ENCODE results near the gene CTSZ.
"Not testable (repeated sequence)": the region's sequence is repeated elsewhere in the genome, so short reads cannot be mapped to it uniquely, and the experiment has no call there.

Gene CTSZ

DNA sequence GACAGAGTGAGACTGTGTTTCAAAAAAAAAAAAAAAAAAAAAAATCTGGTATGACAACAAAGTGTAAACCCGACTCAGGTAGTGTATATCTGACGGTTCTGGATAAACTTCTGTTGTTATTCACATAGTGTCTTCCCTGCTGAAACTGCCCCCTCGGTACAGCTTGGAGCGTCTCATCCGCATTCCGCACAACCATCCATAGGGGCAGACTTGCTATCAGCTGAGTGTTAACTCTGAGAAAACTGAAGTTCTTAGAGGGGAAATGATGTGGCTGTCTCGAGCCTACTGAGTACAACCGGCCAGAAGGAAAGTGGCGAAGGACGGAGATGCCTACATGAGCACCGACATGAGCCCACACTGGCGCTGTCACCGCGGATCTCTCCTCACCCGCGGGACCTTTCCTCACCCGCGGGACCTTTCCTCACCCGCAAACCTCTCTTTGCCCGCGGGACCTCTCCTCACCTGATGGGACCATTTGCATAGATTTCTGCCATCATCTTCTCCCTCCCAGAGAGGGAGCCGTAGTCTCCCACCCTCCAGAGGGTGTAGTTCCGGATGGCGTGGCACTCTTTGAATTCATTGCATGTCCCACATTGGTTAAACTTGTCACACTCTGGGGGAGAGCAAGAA, 9.8 kb downstream of the CTSZ start:
- DNase-seq (ENCODE audit: low spot score): no peak

DNA sequence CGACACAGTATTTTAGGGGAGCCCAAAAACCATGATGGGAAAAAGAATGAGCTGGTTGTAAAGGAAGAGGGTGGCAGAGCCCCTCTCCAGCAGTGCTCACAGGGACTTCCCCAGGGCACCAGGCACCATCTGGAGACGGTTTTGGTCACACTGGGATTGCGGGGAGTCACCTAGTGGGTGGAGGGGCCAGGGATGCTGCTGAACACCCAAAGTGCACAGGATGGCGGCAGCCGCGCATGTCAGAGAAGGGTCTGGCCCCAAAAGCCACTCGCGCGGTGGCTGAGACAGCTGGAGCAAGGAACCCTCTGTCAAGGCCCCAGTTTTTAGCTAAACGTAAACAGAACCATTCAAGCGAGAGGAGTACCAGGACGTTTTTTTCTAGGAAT, 10.8 kb downstream of the CTSZ start:
- DNase-seq (ENCODE audit: low spot score): no peak

DNA sequence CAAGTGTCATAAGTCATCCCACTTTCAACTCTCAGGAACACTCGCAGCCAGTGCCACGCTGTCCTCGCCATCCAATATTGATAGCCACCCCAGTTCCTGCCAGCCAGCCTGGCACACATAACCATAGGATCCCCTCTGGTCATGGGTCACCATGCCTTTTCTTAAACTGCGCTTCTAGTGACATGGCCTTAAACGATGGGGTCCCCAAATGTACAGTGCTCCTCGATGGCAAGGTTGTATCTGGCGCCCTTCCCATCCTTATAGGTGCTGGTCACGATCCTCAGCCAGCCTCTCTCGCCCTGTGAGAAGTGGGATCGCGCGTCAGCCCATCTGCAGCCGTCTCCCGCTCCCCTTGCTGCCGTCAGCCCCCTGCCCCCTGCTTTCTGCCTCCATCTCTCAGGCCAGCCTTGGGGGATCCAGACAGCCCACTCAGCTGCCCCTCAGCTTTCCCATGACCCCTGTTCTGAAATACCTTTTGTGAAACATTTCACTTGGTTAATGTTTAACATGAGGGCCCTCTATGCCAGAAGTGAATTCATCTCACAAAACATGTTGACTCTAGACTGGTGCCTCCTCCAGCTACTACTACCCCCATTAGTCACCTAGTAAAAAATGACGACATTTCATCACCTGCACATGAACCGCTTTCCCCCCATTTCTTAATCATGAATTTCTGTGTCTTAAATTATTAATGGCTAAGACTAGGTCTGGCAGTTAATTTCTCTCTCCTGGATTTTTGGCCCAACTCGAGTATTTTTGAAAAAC, 11.4 kb downstream of the CTSZ start:
- no peak for DNase-seq (ENCODE audit: low spot score)

DNA sequence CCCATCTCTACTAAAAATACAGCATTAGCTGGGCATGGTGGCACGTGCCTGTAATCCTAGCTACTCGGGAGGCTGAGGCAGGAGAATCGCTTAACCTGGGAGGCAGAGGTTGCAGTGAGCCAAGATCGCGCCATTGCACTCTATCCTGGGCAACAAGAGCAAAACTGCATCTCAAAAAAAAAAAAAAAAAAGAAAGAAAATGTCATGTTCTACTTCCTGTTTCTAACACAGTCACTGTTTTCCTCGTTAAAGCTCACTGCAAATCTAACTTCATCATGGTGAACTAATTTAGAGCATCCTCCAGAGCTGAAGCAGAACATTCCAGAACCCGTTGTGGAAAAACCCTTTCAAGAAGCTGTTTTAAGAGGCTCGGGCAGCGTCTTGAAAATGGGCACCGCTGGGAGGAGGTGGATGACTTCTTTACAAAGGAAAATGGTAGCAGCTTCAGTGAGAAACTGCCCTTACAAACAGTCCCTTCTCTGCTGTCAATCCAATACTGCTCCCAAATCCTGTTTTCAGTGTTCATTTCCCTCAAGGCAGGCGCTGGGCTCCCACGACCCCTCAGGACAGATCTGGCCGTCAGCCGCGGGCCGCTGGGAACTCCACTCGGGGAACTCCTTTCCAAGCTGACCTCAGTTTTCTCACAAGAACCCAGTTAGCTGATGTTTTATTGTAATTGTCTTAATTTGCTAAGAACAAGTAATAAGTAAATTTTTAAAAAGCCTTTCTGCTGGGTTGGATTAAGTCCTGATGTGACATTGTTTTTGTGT, 12.5 kb downstream of the CTSZ start:
- DNase-seq (ENCODE audit: low spot score): no peak

DNA sequence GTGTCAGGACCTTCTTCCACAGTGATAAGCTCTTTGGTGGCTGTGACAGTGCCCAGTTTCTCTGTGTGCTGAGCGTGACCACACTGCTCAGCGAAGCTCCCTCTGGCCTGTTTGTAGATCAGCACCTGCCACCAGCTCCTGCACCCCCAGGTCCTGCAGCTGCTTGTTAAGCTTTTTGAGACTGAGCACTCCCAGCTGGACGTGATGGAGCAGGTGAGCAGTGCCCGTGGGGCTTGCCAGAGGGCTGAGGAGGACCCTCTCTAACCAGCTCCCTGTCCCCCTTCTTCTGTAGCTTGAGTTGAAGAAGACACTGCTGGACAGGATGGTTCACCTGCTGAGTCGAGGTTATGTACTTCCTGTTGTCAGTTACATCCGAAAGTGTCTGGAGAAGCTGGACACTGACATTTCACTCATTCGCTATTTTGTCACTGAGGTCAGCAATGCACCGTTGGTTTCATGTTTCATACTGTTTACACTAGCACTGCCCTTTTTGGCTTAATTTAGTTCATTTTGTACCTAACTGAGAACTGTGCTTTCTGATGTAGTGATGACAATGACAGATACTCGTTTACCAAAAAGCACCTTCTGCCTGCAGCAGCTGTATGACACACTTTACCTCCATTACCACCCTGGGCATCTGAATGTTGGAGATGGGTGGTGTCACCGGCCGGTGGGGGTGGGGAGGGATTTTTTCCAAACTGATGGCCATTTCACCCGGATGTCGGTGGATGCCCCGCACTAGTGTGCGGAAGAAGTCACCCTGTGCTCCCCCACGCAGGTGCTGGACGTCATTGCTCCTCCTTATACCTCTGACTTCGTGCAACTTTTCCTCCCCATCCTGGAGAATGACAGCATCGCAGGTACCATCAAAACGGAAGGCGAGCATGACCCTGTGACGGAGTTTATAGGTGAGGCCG, 13.5 kb downstream of the CTSZ start:
- no peak for DNase-seq (ENCODE audit: low spot score)

DNA sequence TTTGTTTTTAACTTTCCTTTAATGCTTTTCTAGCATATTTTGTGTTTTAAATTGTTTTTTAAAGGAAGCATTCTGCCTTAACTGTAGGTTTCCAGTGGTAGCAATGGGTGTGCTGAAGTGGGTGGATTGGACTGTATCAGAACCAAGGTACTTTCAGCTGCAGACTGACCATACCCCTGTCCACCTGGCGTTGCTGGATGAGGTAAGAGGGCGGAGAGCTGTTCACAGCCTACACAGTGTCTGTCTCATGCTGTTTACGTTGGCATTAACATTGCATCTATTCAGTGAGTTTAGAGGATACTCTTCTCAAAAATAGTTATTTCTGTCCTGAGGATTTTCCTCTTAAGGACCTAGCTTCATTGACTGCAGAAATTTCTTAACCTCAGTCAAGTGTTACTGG, 14.1 kb downstream of the CTSZ start:
- no peak for DNase-seq (ENCODE audit: low spot score)

DNA sequence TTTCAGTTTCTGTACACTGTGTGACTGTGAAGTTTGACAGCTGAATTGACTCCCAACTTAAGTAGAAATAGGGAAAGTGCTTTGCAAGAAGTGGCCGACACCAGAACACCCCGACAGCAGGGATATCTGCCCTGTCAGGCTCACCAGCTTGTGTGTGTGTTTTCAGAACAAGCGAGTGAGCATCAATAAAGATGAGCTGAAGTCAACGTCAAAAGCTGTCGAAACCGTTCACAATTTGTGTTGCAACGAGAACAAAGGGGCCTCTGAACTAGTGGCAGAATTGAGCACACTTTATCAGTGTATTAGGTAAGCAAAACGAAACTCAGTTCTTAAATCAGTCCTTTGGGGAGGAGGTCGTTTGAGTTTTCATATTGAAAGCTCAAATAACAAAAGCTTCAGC, 15.3 kb downstream of the CTSZ start:
- DNase-seq (ENCODE audit: low spot score): no peak

DNA sequence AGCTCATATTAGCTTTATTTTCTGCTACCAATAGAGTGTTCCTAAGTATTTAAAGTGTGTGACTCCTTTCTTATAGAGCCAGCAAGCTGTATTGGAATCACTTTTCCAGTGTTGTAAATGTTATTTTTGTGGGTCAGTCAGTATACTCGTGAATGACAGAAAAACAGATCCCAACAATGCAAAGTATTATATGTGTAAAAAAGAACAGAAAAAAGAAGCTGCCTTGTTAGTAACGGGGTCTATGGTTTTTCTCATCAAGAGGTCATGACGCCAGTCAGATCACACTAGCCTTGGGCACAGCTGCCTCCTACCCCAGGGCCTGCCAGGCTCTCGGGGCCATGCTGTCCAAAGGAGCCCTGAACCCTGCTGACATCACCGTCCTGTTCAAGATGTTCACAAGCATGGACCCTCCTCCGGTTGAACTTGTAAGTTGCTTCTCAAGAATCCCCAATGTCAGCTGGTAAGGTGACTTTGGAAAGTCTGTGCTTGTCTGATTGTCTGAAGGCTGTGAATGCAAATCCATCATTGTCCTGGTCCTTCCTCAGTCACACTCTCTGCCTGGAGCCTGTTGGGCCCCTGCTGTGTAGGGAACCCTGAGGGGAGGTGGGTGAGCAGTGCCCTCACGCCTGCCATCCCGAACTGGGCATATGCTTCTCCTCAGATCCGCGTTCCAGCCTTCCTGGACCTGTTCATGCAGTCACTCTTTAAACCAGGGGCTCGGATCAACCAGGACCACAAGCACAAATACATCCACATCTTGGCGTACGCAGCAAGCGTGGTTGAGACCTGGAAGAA, 16.2 kb downstream of the CTSZ start:
- DNase-seq (ENCODE audit: low spot score): no peak

DNA sequence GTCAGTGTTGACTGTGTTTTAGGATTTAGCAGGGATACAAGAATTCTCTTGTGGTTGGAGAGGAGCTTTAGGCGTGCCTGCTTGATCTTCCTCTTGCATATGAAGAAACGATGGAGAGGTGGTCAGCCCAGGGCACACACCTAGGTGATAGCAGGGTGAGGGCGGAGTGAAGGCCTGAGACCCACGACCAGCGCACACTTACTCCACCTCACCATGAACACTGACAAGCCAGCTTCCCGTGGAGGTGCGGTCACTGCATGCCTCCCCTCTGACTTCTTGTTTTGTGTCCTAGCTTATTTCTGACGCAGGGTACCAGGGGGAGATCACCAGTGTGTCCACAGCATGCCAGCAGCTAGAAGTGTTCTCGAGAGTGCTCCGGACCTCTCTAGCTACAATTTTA, 17.9 kb downstream of the CTSZ start:
- no peak for DNase-seq (ENCODE audit: low spot score)

DNA sequence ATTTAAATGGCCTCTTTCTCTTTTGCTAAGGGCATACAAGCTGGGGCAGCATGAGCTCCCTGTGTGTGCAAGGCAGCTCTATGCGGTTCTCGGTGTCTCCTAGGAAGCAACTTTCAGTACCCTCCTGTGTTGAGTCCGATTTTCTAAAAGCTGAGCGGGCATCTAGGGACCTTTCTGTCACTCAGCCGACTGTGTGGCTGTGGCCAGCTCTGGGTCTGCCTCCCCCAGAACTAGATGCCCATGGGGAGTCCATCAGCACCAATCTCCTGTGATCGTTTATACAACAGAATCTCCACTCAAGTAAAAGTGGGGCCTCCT, 18.5 kb downstream of the CTSZ start:
- DNase-seq (ENCODE audit: low spot score): no peak

DNA sequence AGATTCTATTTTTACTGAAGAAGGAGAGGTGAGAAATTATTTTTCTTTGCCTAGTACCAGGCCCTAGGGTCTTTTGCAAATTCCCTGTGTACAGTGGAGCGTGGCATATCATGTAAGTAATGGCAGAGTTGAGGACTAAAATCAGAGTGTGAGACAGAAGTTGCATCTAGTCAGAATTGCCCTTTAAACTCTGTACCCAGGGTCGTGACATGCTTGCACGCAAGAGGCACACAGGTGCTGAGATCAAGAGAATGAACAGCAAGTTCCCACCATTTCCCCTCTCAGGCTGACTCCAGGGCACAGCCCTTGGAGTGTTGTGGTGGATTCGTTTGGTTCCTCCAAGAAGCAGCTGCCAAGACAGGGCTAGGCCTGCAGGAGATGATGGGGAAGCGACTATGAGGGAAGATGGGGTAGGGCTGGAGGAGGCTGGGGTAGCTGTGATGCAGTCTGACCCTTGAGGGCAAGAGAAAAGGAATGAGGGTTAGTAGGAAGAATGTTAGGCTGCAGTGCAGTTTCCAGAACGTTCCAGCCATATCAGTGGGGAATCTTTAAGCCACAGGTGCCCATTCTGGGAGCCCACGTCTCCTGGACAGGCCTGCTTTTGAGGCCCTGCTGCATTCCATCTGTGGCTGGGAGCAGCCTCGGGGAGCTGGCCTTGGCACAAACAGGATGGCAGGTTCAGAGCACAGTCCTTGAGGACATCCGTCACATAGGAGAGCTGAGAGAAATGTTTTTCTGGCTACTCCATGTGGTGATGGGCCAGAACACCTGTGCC, 19.1 kb downstream of the CTSZ start:
- no peak for DNase-seq (ENCODE audit: low spot score)

DNA sequence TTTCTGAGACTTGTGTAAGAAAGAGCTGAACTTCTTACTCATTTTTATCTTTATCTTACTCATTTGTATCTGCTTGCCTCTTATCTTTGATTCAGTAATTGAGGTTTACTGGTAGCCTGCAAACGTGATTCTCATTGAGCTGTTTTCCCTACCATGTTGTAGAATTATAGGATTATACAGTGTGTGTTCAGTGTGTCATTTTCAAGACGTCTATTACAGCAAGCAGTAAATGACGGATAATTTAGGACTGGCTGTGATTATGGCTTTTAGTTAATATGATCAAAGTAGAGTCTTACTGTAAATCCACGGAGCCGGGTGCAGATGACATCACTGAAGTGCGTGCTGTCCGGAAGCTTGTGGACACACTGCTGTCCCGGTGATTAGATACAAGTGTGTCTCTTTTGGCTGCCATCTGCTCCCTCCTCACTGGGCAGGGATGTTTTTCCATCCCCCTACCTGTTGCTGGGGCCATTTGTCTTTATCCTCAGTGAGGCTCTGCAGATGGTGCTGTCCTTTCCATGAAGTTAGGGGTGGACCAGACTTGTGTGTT, 20.0 kb downstream of the CTSZ start:
- DNase-seq (ENCODE audit: low spot score): no peak

DNA sequence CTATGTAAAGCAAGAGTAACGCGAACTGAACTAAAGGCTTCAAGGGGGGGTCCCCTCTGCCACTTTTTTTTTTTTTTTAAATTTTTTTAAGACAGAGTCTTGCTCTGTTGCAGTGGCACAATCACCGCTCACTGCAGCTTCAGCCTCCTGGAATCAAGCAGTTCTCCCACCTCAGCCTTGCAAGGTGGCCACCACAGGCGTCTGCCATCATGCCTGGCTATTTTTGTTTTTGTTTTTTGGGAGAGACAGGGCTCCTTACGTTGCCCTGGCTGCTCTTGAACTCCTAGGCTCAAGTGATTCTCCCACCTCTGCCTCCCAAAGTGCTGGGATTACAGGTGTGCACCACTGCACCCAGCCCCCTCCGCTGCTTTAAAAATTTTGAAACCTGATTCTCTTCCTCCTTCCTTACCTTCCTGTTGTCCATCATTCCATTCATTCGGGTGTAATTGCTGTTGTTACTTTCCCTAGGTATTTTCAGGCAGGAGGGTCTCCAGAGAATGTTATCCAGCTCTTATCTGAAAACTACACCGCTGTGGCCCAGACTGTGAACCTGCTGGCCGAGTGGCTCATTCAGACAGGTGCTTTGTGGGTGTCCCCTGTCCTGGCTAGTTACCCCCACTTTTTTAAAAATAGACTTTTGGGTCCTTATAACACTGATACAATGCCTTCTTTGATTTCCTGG, 20.6 kb downstream of the CTSZ start:
- no peak for DNase-seq (ENCODE audit: low spot score)

DNA sequence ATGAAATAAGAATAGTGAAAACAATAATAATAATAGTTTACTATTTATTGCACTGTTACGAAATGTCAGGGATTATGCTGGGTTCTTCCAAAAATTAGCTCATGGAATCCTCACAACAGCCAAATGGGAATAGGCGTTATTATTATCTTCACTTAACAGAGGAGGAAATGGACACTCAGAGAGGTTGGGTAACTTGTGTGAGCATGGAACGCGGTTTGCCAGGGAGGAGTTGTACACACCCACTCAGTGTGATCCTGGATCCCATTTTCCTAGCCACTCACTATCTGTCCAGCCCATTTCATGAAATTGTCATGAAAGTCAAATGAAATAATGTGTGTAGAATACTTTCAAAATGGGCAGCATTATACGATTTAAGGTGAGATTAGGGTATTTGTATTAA, 21.4 kb downstream of the CTSZ start:
- DNase-seq (ENCODE audit: low spot score): no peak

DNA sequence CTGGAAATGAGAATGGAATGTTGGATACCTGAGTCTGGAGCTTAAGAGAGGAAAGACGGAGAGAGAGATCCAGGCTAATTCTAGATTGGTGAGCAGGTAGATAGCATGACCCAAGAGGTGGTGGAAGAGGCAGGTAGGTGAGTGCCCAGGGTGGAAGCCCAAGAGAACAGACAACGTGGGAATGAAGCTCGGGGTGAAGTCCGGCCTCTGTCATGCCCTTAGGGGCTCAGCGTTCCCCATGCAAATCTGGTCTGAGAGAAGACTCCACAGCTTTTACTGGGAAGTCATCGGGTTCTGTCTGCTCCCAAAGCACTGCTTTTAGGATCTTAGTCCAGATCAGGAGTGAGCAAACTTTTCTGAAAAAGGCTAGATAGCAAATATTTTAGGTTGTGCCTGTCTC, 22.4 kb downstream of the CTSZ start:
- DNase-seq (ENCODE audit: low spot score): no peak

DNA sequence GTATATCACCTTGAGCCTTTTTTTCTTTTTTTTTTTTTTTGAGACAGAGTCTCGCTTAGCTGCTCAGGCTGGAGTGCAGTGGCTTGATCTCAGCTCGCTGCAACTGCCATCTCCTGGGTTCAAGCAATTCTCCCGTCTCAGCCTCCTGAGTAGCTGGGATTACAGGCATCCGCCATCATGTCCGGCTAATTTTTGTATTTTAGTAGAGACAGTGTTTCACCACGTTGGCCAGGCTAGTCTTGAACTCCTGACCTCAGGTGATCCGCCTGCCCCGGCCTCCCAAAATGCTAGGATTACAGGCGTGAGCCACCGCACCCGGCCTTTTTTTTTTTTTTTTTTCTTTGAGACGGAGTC, 24.0 kb downstream of the CTSZ start:
- not testable (repeated sequence) for DNase-seq (ENCODE audit: low spot score)

DNA sequence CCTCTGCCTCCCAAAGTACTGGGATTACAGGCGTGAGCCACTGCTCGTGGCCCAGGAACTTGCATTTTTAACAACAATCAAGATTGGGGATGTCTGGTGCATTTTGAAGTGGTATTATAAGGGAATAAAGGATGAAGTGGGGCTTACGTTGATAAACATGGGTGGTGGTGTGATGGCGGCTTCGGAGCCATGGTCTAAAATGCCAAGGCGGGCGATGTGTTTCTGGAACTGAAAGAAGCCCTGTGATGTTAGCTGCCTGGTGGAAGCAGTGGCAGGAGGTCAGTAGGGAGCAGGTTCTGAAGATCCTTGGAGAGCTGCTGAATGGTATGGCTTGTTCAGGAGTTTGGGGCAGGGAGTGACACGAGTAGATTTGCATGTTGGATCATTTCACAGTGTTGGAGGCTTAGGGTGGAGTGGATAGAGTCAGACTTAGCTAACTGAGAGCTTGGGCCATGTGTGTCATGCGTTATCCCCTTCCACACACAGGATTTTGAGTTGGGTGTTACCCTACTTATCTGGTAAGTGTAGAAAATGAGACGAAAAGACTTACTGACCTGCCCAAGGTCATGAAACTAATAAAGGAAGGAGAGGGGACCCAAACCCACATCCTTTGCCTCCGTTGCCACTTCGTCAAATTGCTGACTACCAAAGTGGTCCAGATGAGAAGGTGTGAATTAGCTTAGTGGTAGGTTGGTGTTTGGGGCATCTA, 24.5 kb downstream of the CTSZ start:
- no peak for DNase-seq (ENCODE audit: low spot score)

DNA sequence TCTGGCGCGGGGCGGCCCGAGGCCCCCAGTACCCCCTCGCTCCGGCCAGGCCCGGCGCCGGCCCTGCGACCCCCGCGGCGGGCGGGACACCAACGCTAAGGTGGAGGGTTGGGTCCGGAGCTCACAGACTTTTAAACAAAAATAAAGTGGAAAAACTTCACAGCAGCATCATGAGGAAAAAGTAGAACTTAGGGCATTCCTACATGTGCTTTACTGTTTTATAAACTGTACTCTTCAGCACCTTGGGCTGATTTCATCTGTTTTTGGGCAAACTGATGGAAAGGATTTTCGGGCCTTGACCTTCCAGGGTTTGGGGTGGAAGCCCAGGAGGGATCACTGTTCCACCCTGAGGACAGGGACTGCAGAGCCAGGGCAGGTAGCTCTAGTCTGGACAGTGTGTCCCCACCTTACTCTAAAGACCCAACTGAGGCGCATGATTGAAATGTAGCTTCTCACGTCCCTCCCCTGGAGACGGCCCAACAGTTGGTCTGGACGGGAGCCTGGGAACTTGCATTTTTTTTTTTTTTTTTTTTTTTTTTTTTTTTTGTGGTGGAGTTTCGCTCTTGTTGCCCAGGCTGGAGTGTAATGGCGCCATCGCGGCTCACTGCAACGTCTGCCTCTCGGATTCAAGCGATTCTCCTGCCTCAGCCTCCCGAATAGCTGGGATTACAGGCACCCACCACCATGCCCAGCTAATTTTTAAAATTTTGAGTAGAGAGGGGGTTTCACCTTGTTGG, 25.3 kb downstream of the CTSZ start:
- no peak for DNase-seq (ENCODE audit: low spot score)

All from Ammon's horn (tissue), 1 donor.